Measurements from ENCODE around the gene SDR42E2.
A peak's percentile ranks its signal among the peaks of the same experiment; 100 is the strongest.
"Not testable (repeated sequence)": the region's sequence is repeated elsewhere in the genome, so short reads cannot be mapped to it uniquely, and the experiment has no call there.

The SDR42E2 gene

GRCh38 chr16:22213801-22214200 lies 51.5 kb downstream of the SDR42E2 start:
- Mint-ChIP-seq H3K27me3 (no peaks in the 10 kb centered on the region), H3K9me3 (no peaks in the 10 kb centered on the region), H3K4me3 (no peak overlapping the region), H3K36me3 (peaks cover 13% of the 10 kb centered on the region), H3K27ac (peak overlapping the region; percentile 36), H3K4me1 (peaks cover 28% of the 10 kb centered on the region)

GRCh38 chr16:22214402-22214801 lies 52.1 kb downstream of the SDR42E2 start:
- H3K27ac Mint-ChIP-seq, result no peak overlapping the region
- peaks cover 22% of the 10 kb centered on the region for H3K4me1 Mint-ChIP-seq
- H3K4me3 Mint-ChIP-seq, result no peak overlapping the region
- H3K27me3 Mint-ChIP-seq, result no peaks in the 10 kb centered on the region
- no peaks in the 10 kb centered on the region for H3K9me3 Mint-ChIP-seq
- H3K36me3 Mint-ChIP-seq, result peaks cover 13% of the 10 kb centered on the region

- no peaks in the 10 kb centered on the region for H3K9me3 Mint-ChIP-seq
- no peak overlapping the region for H3K4me3 Mint-ChIP-seq
- no peaks in the 10 kb centered on the region for H3K27me3 Mint-ChIP-seq
- H3K36me3 Mint-ChIP-seq, result peaks cover 13% of the 10 kb centered on the region
- no peak overlapping the region for H3K27ac Mint-ChIP-seq
- H3K4me1 Mint-ChIP-seq, result peaks cover 21% of the 10 kb centered on the region
Measured at GRCh38 chr16:22214889-22215288, 52.6 kb downstream of the SDR42E2 start.

DNA sequence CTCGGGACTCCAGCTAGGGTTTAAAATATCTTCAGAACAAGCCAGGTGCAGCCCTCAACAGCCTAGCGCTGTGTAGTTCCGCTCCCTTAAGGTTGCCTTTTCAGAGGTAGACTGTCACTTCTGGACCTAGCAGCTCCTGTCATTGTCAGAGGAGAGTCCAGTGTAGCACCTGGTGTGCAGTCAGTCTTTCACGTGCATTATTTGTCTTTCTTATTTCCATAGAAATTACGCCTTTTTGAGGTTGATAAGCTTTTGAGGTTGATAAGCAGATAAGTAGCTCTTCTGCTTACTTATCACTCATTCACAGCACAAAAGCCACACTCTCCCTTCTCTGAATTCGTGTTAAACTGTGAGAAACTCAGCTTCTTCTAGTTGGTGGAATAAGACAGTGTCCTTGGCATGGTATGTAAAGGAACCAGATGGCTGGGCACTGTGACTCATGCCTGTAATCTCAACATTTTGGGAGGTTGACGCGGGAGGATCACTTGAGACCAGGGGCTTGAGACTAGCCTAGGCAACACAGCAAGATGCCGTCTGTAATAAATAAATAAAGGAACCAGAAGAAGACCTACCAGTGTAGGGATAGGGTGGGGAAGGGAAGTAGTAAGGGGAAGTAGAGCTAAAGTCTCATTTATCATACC lies 54.0 kb downstream of the SDR42E2 start:
- peaks cover 11% of the 10 kb centered on the region for H3K36me3 Mint-ChIP-seq
- H3K4me3 Mint-ChIP-seq, result no peak overlapping the region
- no peaks in the 10 kb centered on the region for H3K27me3 Mint-ChIP-seq
- no peak overlapping the region for H3K27ac Mint-ChIP-seq
- H3K4me1 Mint-ChIP-seq, result peaks cover 11% of the 10 kb centered on the region
- H3K9me3 Mint-ChIP-seq, result no peaks in the 10 kb centered on the region

DNA sequence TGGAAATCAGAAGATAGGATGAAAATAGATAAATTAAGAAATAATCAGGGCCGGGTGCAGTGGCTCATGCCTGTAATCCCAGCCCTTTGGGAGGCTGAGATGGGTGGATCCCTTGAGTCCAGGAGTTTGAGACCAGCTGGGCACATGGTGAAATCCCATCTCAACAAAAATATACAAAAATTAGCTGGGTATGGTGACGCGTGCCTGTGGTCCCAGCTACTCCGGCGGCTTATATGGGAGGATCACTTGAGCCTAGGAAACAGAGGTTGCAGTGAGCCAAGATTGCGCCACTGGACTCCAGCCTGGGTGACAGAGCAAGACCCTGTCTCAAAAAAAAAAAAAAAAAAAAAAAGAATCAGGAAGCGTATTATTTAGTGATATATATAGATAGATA lies 54.5 kb downstream of the SDR42E2 start:
- H3K9me3 Mint-ChIP-seq, H3K4me1 Mint-ChIP-seq, H3K27me3 Mint-ChIP-seq, H3K27ac Mint-ChIP-seq, H3K4me3 Mint-ChIP-seq: not testable (repeated sequence)
- H3K36me3 Mint-ChIP-seq, result peaks cover 11% of the 10 kb centered on the region

DNA sequence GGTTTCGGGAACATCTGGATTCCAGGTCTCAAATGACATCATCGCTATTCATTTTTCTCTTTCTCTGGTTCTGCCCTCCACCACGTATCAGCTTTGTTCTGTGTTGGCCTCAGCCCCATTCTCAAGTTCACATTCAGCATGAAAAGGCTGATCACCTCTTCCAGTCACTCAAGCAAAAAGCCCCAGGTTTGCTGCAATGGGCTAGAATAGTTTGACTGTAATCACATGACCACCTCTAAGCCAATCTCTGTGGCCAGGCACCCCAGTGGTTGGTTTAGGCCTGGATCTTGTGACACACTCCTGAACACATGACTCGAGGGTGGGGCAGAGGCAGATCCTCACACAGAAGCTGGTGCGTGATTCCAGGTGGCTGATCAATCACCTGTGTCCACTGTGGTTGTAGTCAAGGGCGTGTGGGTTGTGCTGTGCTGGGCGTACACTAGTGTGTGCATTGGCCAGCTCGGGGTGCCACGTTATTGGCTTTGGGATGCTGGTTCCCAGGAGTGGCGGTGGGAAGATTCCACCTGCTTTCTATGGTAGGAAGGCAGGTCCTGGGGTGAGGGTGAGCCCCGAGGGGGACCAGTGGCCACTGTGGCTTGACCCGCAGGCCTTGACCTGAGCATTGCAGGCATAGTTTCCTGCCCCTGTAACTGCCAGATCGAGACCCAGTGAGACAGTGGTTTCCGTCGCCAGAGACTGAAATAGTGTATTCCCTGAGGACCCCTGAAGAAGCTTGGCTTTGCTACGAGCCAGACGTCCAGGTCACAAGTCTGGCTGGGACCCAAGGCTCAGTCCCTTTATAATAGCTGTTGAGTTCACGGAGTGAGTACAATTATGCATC lies 55.8 kb downstream of the SDR42E2 start:
- Mint-ChIP-seq H3K9me3 (no peaks in the 10 kb centered on the region), H3K27ac (no peak overlapping the region), H3K4me1 (peaks cover 6% of the 10 kb centered on the region), H3K36me3 (peaks cover 9% of the 10 kb centered on the region), H3K27me3 (no peaks in the 10 kb centered on the region), H3K4me3 (no peak overlapping the region)

GRCh38 chr16:22219389-22220068 lies 57.2 kb downstream of the SDR42E2 start:
- H3K36me3 Mint-ChIP-seq, result peaks cover under 1% of the 10 kb centered on the region
- no peaks in the 10 kb centered on the region for H3K27me3 Mint-ChIP-seq
- no peak overlapping the region for H3K27ac Mint-ChIP-seq

GRCh38 chr16:22220069-22220440 lies 57.7 kb downstream of the SDR42E2 start:
- no peak overlapping the region for H3K27ac Mint-ChIP-seq
- peaks cover 4% of the 10 kb centered on the region for H3K4me1 Mint-ChIP-seq
- no peak overlapping the region for H3K4me3 Mint-ChIP-seq
- H3K27me3 Mint-ChIP-seq, result no peaks in the 10 kb centered on the region
- H3K9me3 Mint-ChIP-seq, result no peaks in the 10 kb centered on the region
- H3K36me3 Mint-ChIP-seq, result no peaks in the 10 kb centered on the region

More at GRCh38 chr16:22219389-22220068, 57.2 kb downstream of the SDR42E2 start:
- Mint-ChIP-seq H3K9me3 (no peaks in the 10 kb centered on the region), H3K4me3 (no peak overlapping the region), H3K4me1 (peaks cover 4% of the 10 kb centered on the region)

GRCh38 chr16:22220714-22221113 lies 58.4 kb downstream of the SDR42E2 start:
- Mint-ChIP-seq H3K9me3 (no peaks in the 10 kb centered on the region), H3K4me1 (peaks cover 4% of the 10 kb centered on the region), H3K4me3 (no peak overlapping the region), H3K27me3 (no peaks in the 10 kb centered on the region), H3K27ac (peak overlapping the region; percentile 38), H3K36me3 (no peaks in the 10 kb centered on the region)

GRCh38 chr16:22222006-22222405 lies 59.7 kb downstream of the SDR42E2 start:
- no peaks in the 10 kb centered on the region for H3K36me3 Mint-ChIP-seq
- no peaks in the 10 kb centered on the region for H3K9me3 Mint-ChIP-seq

GRCh38 chr16:22222998-22223397 lies 60.7 kb downstream of the SDR42E2 start:
- no peaks in the 10 kb centered on the region for H3K27me3 Mint-ChIP-seq
- no peak overlapping the region for H3K4me3 Mint-ChIP-seq
- H3K36me3 Mint-ChIP-seq, result no peaks in the 10 kb centered on the region
- no peaks in the 10 kb centered on the region for H3K9me3 Mint-ChIP-seq
- peaks cover 4% of the 10 kb centered on the region for H3K4me1 Mint-ChIP-seq
- H3K27ac Mint-ChIP-seq, result no peak overlapping the region

More at GRCh38 chr16:22222006-22222405, 59.7 kb downstream of the SDR42E2 start:
- H3K4me1 Mint-ChIP-seq, result peaks cover 4% of the 10 kb centered on the region
- no peak overlapping the region for H3K27ac Mint-ChIP-seq
- no peaks in the 10 kb centered on the region for H3K27me3 Mint-ChIP-seq
- no peak overlapping the region for H3K4me3 Mint-ChIP-seq

- Mint-ChIP-seq H3K9me3 (no peaks in the 10 kb centered on the region), H3K36me3 (peaks cover 3% of the 10 kb centered on the region), H3K4me1 (peaks cover 4% of the 10 kb centered on the region), H3K27ac (no peak overlapping the region), H3K4me3 (no peak overlapping the region), H3K27me3 (no peaks in the 10 kb centered on the region)
Measured at GRCh38 chr16:22225060-22225459, 62.8 kb downstream of the SDR42E2 start.

GRCh38 chr16:22229889-22230288 lies 67.6 kb downstream of the SDR42E2 start:
- Mint-ChIP-seq H3K36me3 (peaks cover 12% of the 10 kb centered on the region), H3K9me3 (no peaks in the 10 kb centered on the region), H3K4me3 (no peak overlapping the region), H3K27ac (no peak overlapping the region), H3K4me1 (peaks cover 5% of the 10 kb centered on the region), H3K27me3 (no peaks in the 10 kb centered on the region)

DNA sequence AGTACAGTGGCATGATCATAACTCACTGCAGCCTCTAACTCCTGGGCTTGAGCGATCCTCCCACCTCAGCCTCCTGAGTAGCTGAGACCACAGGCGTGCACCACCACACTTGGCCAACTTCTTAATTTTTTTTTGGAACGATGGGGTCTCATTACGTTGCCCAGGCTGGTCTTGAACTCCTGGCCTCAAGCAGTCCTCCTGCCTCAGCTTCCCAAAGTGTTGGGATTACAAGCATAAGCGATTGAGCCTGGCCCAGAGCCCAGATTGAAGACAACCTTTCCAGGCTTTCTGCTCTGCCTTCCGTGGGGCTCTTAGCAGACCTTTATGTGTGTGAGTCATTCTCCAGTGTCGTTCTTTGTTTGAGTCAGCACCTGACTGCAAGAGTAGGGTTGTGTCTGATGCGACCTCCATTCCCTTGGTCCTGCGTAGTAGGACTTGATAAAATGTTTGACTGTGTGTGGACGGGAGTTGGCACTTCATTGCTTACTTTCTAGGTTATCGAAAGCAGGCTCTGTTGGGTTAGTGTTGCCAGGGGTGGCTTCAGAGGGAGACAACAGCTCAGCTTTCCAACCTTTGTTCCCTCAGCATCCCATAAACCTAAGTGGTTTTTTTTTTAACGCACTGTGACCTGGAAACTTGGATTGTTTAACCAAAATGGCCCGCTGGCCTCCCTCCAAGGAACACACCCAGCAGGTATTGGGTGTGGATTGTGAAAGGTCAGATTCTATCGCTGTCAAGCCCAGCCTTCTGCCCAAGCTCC lies 70.2 kb downstream of the SDR42E2 start:
- Mint-ChIP-seq H3K4me3 (no peak overlapping the region), H3K27ac (no peak overlapping the region), H3K27me3 (no peaks in the 10 kb centered on the region), H3K36me3 (peaks cover 12% of the 10 kb centered on the region), H3K4me1 (peaks cover 5% of the 10 kb centered on the region), H3K9me3 (no peaks in the 10 kb centered on the region)

GRCh38 chr16:22233037-22233372 lies 70.7 kb downstream of the SDR42E2 start:
- no peaks in the 10 kb centered on the region for H3K27me3 Mint-ChIP-seq
- H3K27ac Mint-ChIP-seq, result no peak overlapping the region
- H3K4me3 Mint-ChIP-seq, result no peak overlapping the region
- no peaks in the 10 kb centered on the region for H3K9me3 Mint-ChIP-seq
- H3K4me1 Mint-ChIP-seq, result peaks cover 9% of the 10 kb centered on the region
- H3K36me3 Mint-ChIP-seq, result peaks cover 12% of the 10 kb centered on the region

All from activated naive CD4-positive, alpha-beta T cell treated with anti-CD3 and anti-CD28 coated beads, Interleukin-2, amount 50 U/mL, for 24 hours (primary cell).